ENCODE results near the gene KCNQ1. TPM values are rescaled to one million over a fixed set of nuclear protein-coding genes. Genes with fewer than 3 reads are reported as not detected.

The KCNQ1 gene
- total and polyA plus RNA-seq, 9 of the 15 experiments (the other 6 are each of a cell fraction or from before 2014, with no cell fraction given): 0.44 TPM; not detected in 8

DNA sequence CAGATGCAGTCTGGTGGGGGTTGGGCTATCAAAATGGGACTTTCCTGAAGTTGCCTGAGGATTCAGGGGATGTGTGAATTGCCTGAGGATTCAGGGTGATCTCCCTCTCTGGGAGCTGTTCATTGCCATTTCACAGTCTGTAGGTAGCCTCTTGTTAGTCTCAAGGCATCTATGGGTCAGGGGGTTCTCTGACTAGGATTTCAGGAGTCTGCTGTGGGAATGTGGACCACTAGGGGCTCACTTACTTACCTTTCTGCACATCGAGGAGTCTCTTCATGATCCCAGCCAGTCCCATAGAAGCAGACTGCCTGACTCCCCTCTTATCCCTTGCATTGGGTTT is 200.9 kb downstream of the KCNQ1 start (continued):
- TF ChIP-seq, protein P1, sequence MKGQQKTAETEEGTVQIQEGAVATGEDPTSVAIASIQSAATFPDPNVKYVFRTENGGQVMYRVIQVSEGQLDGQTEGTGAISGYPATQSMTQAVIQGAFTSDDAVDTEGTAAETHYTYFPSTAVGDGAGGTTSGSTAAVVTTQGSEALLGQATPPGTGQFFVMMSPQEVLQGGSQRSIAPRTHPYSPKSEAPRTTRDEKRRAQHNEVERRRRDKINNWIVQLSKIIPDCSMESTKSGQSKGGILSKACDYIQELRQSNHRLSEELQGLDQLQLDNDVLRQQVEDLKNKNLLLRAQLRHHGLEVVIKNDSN (CRISPR knock-in tag; IDR thresholded peaks at IDR 0.05): no peak
- no peak for TF ChIP-seq ZKSCAN3 (CRISPR knock-in tag; IDR thresholded peaks at IDR 0.05)
- TF ChIP-seq POLR2AphosphoS2 (IDR thresholded peaks at IDR 0.05; ENCODE audit: low read length): no peak
- TF ChIP-seq, protein P2, sequence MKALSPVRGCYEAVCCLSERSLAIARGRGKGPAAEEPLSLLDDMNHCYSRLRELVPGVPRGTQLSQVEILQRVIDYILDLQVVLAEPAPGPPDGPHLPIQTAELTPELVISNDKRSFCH (CRISPR knock-in tag; IDR thresholded peaks at IDR 0.05): no peak
- TF ChIP-seq, protein P2 (tag; IDR thresholded peaks at IDR 0.05): no peak
- TF ChIP-seq ZKSCAN8 (CRISPR knock-in tag; IDR thresholded peaks at IDR 0.05): no peak
- no peak for TF ChIP-seq TAF15 (IDR thresholded peaks at IDR 0.05; ENCODE audit: low read depth, low read length)
- TF ChIP-seq RBFOX2 (IDR thresholded peaks at IDR 0.05; ENCODE audit: low read depth, low read length): no peak

DNA sequence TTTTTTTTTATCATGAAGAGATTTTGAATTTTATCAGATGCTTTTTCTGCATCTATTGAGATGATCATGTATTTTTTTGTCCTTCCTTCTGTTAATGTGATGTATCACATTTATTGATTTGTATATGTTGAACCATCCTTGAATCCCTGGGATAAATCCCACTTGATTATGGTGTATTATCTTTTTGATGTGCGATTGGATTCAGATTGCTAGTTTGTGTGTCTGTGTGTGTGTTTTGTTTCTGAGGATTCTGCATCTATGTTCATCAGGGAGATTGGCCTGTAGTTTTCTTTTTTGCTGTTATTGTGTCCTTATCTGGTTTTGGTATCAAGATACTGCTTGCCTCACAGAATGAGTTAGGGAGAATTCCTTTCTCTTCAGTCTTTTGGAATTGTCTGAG is 202.4 kb downstream of the KCNQ1 start:
- no peak overlapping the region for H3K9ac ChIP-seq (ENCODE audit: insufficient read depth in 1 of 2, low read depth in 2 of 2, low read length in 2 of 2)
- H3K9me1 ChIP-seq (ENCODE audit: control insufficient read depth, insufficient read depth, low read length): no peaks in the 10 kb centered on the region
- TF ChIP-seq, protein P3, sequence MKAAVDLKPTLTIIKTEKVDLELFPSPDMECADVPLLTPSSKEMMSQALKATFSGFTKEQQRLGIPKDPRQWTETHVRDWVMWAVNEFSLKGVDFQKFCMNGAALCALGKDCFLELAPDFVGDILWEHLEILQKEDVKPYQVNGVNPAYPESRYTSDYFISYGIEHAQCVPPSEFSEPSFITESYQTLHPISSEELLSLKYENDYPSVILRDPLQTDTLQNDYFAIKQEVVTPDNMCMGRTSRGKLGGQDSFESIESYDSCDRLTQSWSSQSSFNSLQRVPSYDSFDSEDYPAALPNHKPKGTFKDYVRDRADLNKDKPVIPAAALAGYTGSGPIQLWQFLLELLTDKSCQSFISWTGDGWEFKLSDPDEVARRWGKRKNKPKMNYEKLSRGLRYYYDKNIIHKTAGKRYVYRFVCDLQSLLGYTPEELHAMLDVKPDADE (conservative IDR thresholded peaks at IDR 0.05; ENCODE audit: control insufficient read depth, low read depth, low read length): no peak
- TF ChIP-seq RBM34 (IDR thresholded peaks at IDR 0.05; ENCODE audit: borderline replicate concordance, insufficient read depth, low read length) (no peak), ZNF143 (CRISPR knock-in tag; IDR thresholded peaks at IDR 0.05) (no peak), ZNF324 (CRISPR knock-in tag; IDR thresholded peaks at IDR 0.05) (0 out of 2 replicates have a peak, but pooled peaks have one; percentile 46)
- ATAC-seq: no peak
- H3K4me3 ChIP-seq: no peak overlapping the region
- intact Hi-C loops (cut with micrococcal nuclease): no loop called here
- no peaks in the 10 kb centered on the region for H3K79me2 ChIP-seq (ENCODE audit: control insufficient read depth, insufficient read depth, low read length)
- H3K9me3 ChIP-seq (replicated peaks; ENCODE audit: control insufficient read depth, insufficient read depth, low read depth, low read length): peaks cover 30% of the 10 kb centered on the region
- CTCF ChIA-PET (ENCODE audit: low intra/inter-chr PET ratio): no interaction called here
- 48% methylated on average over 1 of the region's 1 CpG for WGBS (ENCODE audit: insufficient coverage, low coverage, missing lambda C conversion rate)
- no TSS peak for BruUV-seq (replicated peaks)
- no peak for FAIRE-seq
- no peaks in the 10 kb centered on the region for H4K20me1 ChIP-seq (replicated peaks; ENCODE audit: control insufficient read depth, insufficient read depth, low read length)
- no peak overlapping the region for H3K27ac ChIP-seq (ENCODE audit: extremely low read depth, low read depth, low read length)
- POLR2A ChIA-PET: no interaction called here
- H3K27me3 ChIP-seq (ENCODE audit: control insufficient read depth in 2 of 2, insufficient read depth in 2 of 2, low read length in 2 of 2): no peaks in the 10 kb centered on the region
- H2AFZ ChIP-seq (ENCODE audit: low read depth, low read length): no peak overlapping the region
- in situ Hi-C loops (cut with MboI): no loop called here
- DNase-seq (ENCODE audit: extremely low read depth in 1 of 4, low spot score in 3 of 4): no peak
- no peaks in the 10 kb centered on the region for H3K36me3 ChIP-seq (ENCODE audit: control insufficient read depth, insufficient read depth, low read length)
- H3K4me1 ChIP-seq (replicated peaks in 1 of 2; ENCODE audit: control insufficient read depth in 2 of 2, insufficient read depth in 2 of 2, low read length in 2 of 2): no peaks in the 10 kb centered on the region
- H3K4me2 ChIP-seq (ENCODE audit: insufficient read depth, low read length): no peak overlapping the region
